HEK293T (cell line): ENCODE results near the gene SLC38A10.

ENCODE experiments used
- CTCF ChIA-PET: fragments of 350-600 bp; formaldehyde crosslinking; extraction: SDS; loops from one replicate; lab custom pipeline; 2021; ENCODE audit warnings: antibody characterized with exemption, inconsistent platforms; lab: Yijun Ruan, JAX
- POLR2A ChIA-PET: fragments of 350-600 bp; formaldehyde crosslinking; extraction: SDS; loops from one replicate; lab custom pipeline; 2020; ENCODE audit warnings: antibody characterized with exemption, inconsistent platforms; lab: Yijun Ruan, JAX
- DNase-seq: peaks from one replicate; pipeline ENCODE4 v3.0.0; 2012; ENCODE audit warnings: mixed read lengths; ENCODE audit errors: extremely low spot score
- ARNT ChIP-seq: fragments of 450-650 bp; IDR thresholded peaks from 2 replicates; pipeline ENCODE4 v1.6.1; 2017; ENCODE audit warnings: mild to moderate bottlenecking
- BHLHE40 ChIP-seq: fragments of 450-650 bp; IDR thresholded peaks from 2 replicates; pipeline ENCODE4 v1.6.1; 2016; ENCODE audit warnings: mild to moderate bottlenecking, moderate library complexity, borderline replicate concordance
- CTBP1 ChIP-seq: fragments of 450-650 bp; IDR thresholded peaks from 2 replicates; pipeline ENCODE4 v1.6.1; 2016; ENCODE audit warnings: borderline replicate concordance
- ELF4 ChIP-seq: fragments of 450-650 bp; IDR thresholded peaks from 2 replicates; pipeline ENCODE4 v1.6.1; 2017; ENCODE audit warnings: antibody characterized with exemption
- FOXA1 ChIP-seq: fragments of 450-650 bp; IDR thresholded peaks from 2 replicates; pipeline ENCODE4 v1.6.1; 2016; ENCODE audit warnings: mild to moderate bottlenecking
- FOXK2 ChIP-seq: fragments of 450-650 bp; IDR thresholded peaks from 2 replicates; pipeline ENCODE4 v1.6.1; 2016; ENCODE audit warnings: mild to moderate bottlenecking
- FOXM1 ChIP-seq: fragments of 450-650 bp; IDR thresholded peaks from 2 replicates; pipeline ENCODE4 v1.6.1; 2017; ENCODE audit warnings: mild to moderate bottlenecking, borderline replicate concordance
- HDGF ChIP-seq: fragments of 450-650 bp; IDR thresholded peaks from 2 replicates; pipeline ENCODE4 v1.6.1; 2017; ENCODE audit warnings: antibody characterized with exemption, borderline replicate concordance
- L3MBTL2 ChIP-seq: fragments of 450-650 bp; conservative IDR thresholded peaks from 2 replicates; pipeline ENCODE4 v1.6.1; 2016; ENCODE audit warnings: mild to moderate bottlenecking
- LEF1 ChIP-seq: fragments of 450-650 bp; IDR thresholded peaks from 2 replicates; pipeline ENCODE4 v1.6.1; 2017; ENCODE audit warnings: mild to moderate bottlenecking, borderline replicate concordance
- NFRKB ChIP-seq: fragments of 450-650 bp; IDR thresholded peaks from 2 replicates; pipeline ENCODE4 v1.6.1; 2016; ENCODE audit warnings: mild to moderate bottlenecking, moderate library complexity
- PKNOX1 ChIP-seq: fragments of 450-650 bp; IDR thresholded peaks from 2 replicates; pipeline ENCODE4 v1.6.1; 2016
- SP1 ChIP-seq: fragments of 450-650 bp; IDR thresholded peaks from 2 replicates; pipeline ENCODE4 v1.6.1; 2017
- SUZ12 ChIP-seq: fragments of 450-650 bp; IDR thresholded peaks from 2 replicates; pipeline ENCODE4 v1.6.1; 2016; ENCODE audit warnings: mild to moderate bottlenecking
- TARDBP ChIP-seq: fragments of 450-650 bp; IDR thresholded peaks from 2 replicates; pipeline ENCODE4 v1.6.1; 2016
- ZNF384 ChIP-seq: fragments of 450-650 bp; IDR thresholded peaks from 2 replicates; pipeline ENCODE4 v1.6.1; 2016

Gene SLC38A10

GRCh38 chr17:81305051-81305630 lies 10.0 kb upstream of the SLC38A10 start:
- DNase-seq, result no peak
- TF ChIP-seq ELF4 (no peak), BHLHE40 (no peak), FOXM1 (no peak), TARDBP (no peak), NFRKB (no peak), FOXK2 (no peak), FOXA1 (no peak), PKNOX1 (no peak), ARNT (no peak), HDGF (no peak), ZNF384 (no peak), SP1 (no peak), L3MBTL2 (no peak)
- POLR2A ChIA-PET, result interaction anchor here (1.2 to 1.4 kb wide), 2 partner anchors 12 to 207 kb away, joined by 3 to 4 read pairs; no protein-coding TSS in a partner anchor
- CTCF ChIA-PET, result interaction anchor here (0.9 to 2.6 kb wide), 2 partner anchors 13 to 100 kb away, joined by 6 to 12 read pairs; no protein-coding TSS in a partner anchor

GRCh38 chr17:81304196-81305015 lies 9.3 kb upstream of the SLC38A10 start:
- ChIA-PET POLR2A (interaction anchor here (1.2 kb wide), 1 partner anchor 208 kb away, joined by 3 read pairs; no protein-coding TSS in a partner anchor), CTCF (interaction anchor here (2.6 kb wide), 1 partner anchor 13 kb away, joined by 12 read pairs; no protein-coding TSS in a partner anchor)
- no peak for TF ChIP-seq ELF4
- no peak for TF ChIP-seq PKNOX1
- no peak for TF ChIP-seq TARDBP
- TF ChIP-seq FOXK2, result no peak
- TF ChIP-seq ZNF384, result no peak
- TF ChIP-seq FOXM1, result no peak
- TF ChIP-seq SP1, result no peak
- DNase-seq, result no peak

GRCh38 chr17:81303385-81303784 lies 8.3 kb upstream of the SLC38A10 start:
- CTCF ChIA-PET, result interaction anchor here (0.6 kb wide), 1 partner anchor 9 kb away, joined by 3 read pairs; no protein-coding TSS in a partner anchor
- no peak for DNase-seq
- POLR2A ChIA-PET, result no interaction called here
- no peak for TF ChIP-seq FOXA1
- no peak for TF ChIP-seq L3MBTL2
- TF ChIP-seq CTBP1, result no peak
- TF ChIP-seq FOXM1, result no peak
- no peak for TF ChIP-seq ARNT
- no peak for TF ChIP-seq LEF1
- no peak for TF ChIP-seq BHLHE40
- no peak for TF ChIP-seq ZNF384
- TF ChIP-seq SP1, result no peak
- no peak for TF ChIP-seq ELF4
- TF ChIP-seq SUZ12, result no peak
- TF ChIP-seq TARDBP, result no peak
- TF ChIP-seq PKNOX1, result no peak
- no peak for TF ChIP-seq NFRKB
- TF ChIP-seq FOXK2, result no peak
- no peak for TF ChIP-seq HDGF

- POLR2A ChIA-PET, result no interaction called here
- no peak for DNase-seq
- CTCF ChIA-PET, result interaction anchor here (0.6 kb wide), 1 partner anchor 9 kb away, joined by 3 read pairs; no protein-coding TSS in a partner anchor
Measured at GRCh38 chr17:81302861-81303333, 7.8 kb upstream of the SLC38A10 start.

More at GRCh38 chr17:81302861-81303333, 7.8 kb upstream of the SLC38A10 start:
- TF ChIP-seq ELF4 (no peak), PKNOX1 (no peak), FOXM1 (no peak), ZNF384 (no peak), ARNT (no peak), TARDBP (no peak), CTBP1 (no peak), BHLHE40 (no peak), L3MBTL2 (no peak), FOXK2 (no peak), HDGF (no peak)
